ENCODE results near the gene UCKL1.
"Not testable (repeated sequence)": the region's sequence is repeated elsewhere in the genome, so short reads cannot be mapped to it uniquely, and the experiment has no call there.

The UCKL1 gene

GRCh38 chr20:63942969-63943807 is 13.0 kb downstream of the UCKL1 start:
- DNase-seq, result no peak

- peak in 1 of 2 donors; percentile 32 for DNase-seq
Observed at GRCh38 chr20:63942250-63942951, 13.8 kb downstream of the UCKL1 start.

GRCh38 chr20:63941282-63942081 is 14.7 kb downstream of the UCKL1 start:
- peak; percentile 49 to 58 for DNase-seq

- DNase-seq, result no peak
Observed at GRCh38 chr20:63940472-63941266, 15.5 kb downstream of the UCKL1 start.

- no peak for DNase-seq
Observed at GRCh38 chr20:63940071-63940471, 16.1 kb downstream of the UCKL1 start.

- peak in 1 of 2 donors; percentile 34 for DNase-seq
Observed at GRCh38 chr20:63939061-63939935, 16.9 kb downstream of the UCKL1 start.

- DNase-seq, result no peak
Observed at GRCh38 chr20:63937596-63937995, 18.6 kb downstream of the UCKL1 start.

- DNase-seq, result no peak
Observed at GRCh38 chr20:63935447-63935846, 20.8 kb downstream of the UCKL1 start.

- no peak for DNase-seq
Observed at GRCh38 chr20:63934271-63935068, 21.7 kb downstream of the UCKL1 start.

- DNase-seq, result no peak
Observed at GRCh38 chr20:63933646-63934045, 22.6 kb downstream of the UCKL1 start.

- no peak for DNase-seq
Observed at GRCh38 chr20:63932606-63933160, 23.5 kb downstream of the UCKL1 start.

GRCh38 chr20:63931735-63932134 is 24.5 kb downstream of the UCKL1 start:
- DNase-seq, result no peak

- no peak for DNase-seq
Observed at GRCh38 chr20:63930971-63931553, 25.2 kb downstream of the UCKL1 start.

- DNase-seq, result not testable (repeated sequence)
Observed at GRCh38 chr20:63929473-63929883, 26.7 kb downstream of the UCKL1 start.

GRCh38 chr20:63929071-63929470 is 27.1 kb downstream of the UCKL1 start:
- DNase-seq, result no peak

- DNase-seq, result no peak
Observed at GRCh38 chr20:63926298-63926697, 29.9 kb downstream of the UCKL1 start.

GRCh38 chr20:63924241-63924640 is 32.0 kb downstream of the UCKL1 start:
- no peak for DNase-seq

GRCh38 chr20:63923651-63924050 is 32.6 kb downstream of the UCKL1 start:
- no peak for DNase-seq

GRCh38 chr20:63920226-63920625 is 36.0 kb downstream of the UCKL1 start:
- no peak for DNase-seq

- DNase-seq, result no peak
Observed at GRCh38 chr20:63919130-63919529, 37.1 kb downstream of the UCKL1 start.
